ENCODE measurements around the gene MMAB.

- TF ChIP-seq POLR2AphosphoS5 (IDR thresholded peaks at IDR 0.05; ENCODE audit: low read depth, low read length) = no peak
- no peak for TF ChIP-seq SIN3A (IDR thresholded peaks at IDR 0.05; ENCODE audit: borderline replicate concordance, insufficient read depth, low read length)
- TF ChIP-seq, protein P1, sequence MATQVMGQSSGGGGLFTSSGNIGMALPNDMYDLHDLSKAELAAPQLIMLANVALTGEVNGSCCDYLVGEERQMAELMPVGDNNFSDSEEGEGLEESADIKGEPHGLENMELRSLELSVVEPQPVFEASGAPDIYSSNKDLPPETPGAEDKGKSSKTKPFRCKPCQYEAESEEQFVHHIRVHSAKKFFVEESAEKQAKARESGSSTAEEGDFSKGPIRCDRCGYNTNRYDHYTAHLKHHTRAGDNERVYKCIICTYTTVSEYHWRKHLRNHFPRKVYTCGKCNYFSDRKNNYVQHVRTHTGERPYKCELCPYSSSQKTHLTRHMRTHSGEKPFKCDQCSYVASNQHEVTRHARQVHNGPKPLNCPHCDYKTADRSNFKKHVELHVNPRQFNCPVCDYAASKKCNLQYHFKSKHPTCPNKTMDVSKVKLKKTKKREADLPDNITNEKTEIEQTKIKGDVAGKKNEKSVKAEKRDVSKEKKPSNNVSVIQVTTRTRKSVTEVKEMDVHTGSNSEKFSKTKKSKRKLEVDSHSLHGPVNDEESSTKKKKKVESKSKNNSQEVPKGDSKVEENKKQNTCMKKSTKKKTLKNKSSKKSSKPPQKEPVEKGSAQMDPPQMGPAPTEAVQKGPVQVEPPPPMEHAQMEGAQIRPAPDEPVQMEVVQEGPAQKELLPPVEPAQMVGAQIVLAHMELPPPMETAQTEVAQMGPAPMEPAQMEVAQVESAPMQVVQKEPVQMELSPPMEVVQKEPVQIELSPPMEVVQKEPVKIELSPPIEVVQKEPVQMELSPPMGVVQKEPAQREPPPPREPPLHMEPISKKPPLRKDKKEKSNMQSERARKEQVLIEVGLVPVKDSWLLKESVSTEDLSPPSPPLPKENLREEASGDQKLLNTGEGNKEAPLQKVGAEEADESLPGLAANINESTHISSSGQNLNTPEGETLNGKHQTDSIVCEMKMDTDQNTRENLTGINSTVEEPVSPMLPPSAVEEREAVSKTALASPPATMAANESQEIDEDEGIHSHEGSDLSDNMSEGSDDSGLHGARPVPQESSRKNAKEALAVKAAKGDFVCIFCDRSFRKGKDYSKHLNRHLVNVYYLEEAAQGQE (IDR thresholded peaks at IDR 0.05; ENCODE audit: insufficient read depth in 1 of 2, low read depth in 2 of 2, low read length in 2 of 2) = no peak
- TF ChIP-seq TAF1 (IDR thresholded peaks at IDR 0.05; ENCODE audit: borderline replicate concordance, insufficient read depth, low read length) = no peak
Observed at GRCh38 chr12:109596418-109597244, 23.3 kb upstream of the MMAB start.
